SH-SY5Y (cell line): ENCODE data around the gene STAT5B.

ENCODE experiments used
- GATA2 ChIP-seq: IDR thresholded peaks from 2 replicates; pipeline ENCODE4 v1.6.1; 2011; ENCODE audit warnings: mild to moderate bottlenecking, low read depth, low read length
- GATA3 ChIP-seq: IDR thresholded peaks from 2 replicates; pipeline ENCODE4 v1.6.1; 2011; ENCODE audit warnings: low read depth, mild to moderate bottlenecking, low read length, moderate library complexity

- TF ChIP-seq GATA2: no peak
- no peak for TF ChIP-seq GATA3
Measured at GRCh38 chr17:42163696-42164407, 112.3 kb downstream of the STAT5B start.
